CD4-positive, CD25-positive, alpha-beta regulatory T cell (primary cell): ENCODE measurements around the gene ANKRD33B. TPM values are rescaled to one million over a fixed set of nuclear protein-coding genes. Genes with fewer than 3 reads are reported as not detected.

Experiments used
- ATAC-seq, 2 donors: fragments of 150-1000 bp; cut with Tn5 transposase; one replicate each; pipeline ENCODE4 v1.10.0; 2021; ENCODE audit warnings: low read depth in 2 of 2, moderate number of reproducible peaks in 2 of 2, moderate library complexity in 1 of 2
- DNase-seq, 3 donors: peaks; one replicate each; pipeline versions ENCODE4 v3.0.0 to v3.0.0-alpha.2; 2012 to 2022; ENCODE audit warnings: mixed read lengths in 1 of 3
- H3K27ac ChIP-seq: one replicate; pipeline ENCODE4 v1.7.0; 2013; ENCODE audit warnings: mild to moderate bottlenecking, low read length; ENCODE audit not compliant: insufficient read depth, poor library complexity, severe bottlenecking
- H3K27me3 ChIP-seq: one replicate; pipeline ENCODE4 v1.7.0; 2013; ENCODE audit warnings: low read length; ENCODE audit not compliant: control insufficient read depth, insufficient read depth
- H3K36me3 ChIP-seq: one replicate; pipeline ENCODE4 v1.7.0; 2013; ENCODE audit warnings: mild to moderate bottlenecking, low read length, moderate library complexity; ENCODE audit not compliant: control insufficient read depth, insufficient read depth
- H3K4me1 ChIP-seq: 2 replicates; pipeline ENCODE4 v1.7.0; 2013; ENCODE audit warnings: mild to moderate bottlenecking, low read length; ENCODE audit not compliant: insufficient read depth, control insufficient read depth, poor library complexity, severe bottlenecking
- H3K4me3 ChIP-seq: one replicate; pipeline ENCODE4 v1.7.0; 2013; ENCODE audit warnings: low read depth, mild to moderate bottlenecking, low read length, moderate library complexity
- H3K9me3 ChIP-seq, 2 experiments: 1 replicate in 1 of 2; 2 replicates in 1 of 2; pipeline ENCODE4 v1.7.0; 2013; ENCODE audit warnings: low read length in 2 of 2, mild to moderate bottlenecking in 1 of 2, moderate library complexity in 1 of 2; ENCODE audit not compliant: control insufficient read depth in 2 of 2
- H3K27ac Mint-ChIP-seq, 3 donors: one replicate each; pipeline ENCODE4 v1.8.0; 2020 to 2022; ENCODE audit warnings: mild to moderate bottlenecking in 3 of 3, mixed read lengths in 3 of 3, moderate library complexity in 2 of 3
- H3K27me3 Mint-ChIP-seq: one replicate; pipeline ENCODE4 v1.8.0; 2022; ENCODE audit warnings: mild to moderate bottlenecking, mixed read lengths
- H3K36me3 Mint-ChIP-seq: one replicate; pipeline ENCODE4 v1.8.0; 2020; ENCODE audit warnings: mixed read lengths
- H3K4me1 Mint-ChIP-seq, 4 donors: one replicate each; pipeline ENCODE4 v1.8.0; 2020 to 2022; ENCODE audit warnings: mixed read lengths in 4 of 4, mild to moderate bottlenecking in 1 of 4
- H3K4me3 Mint-ChIP-seq, 4 donors: one replicate each; pipeline ENCODE4 v1.8.0; 2020 to 2022; ENCODE audit warnings: mild to moderate bottlenecking in 4 of 4, mixed read lengths in 4 of 4, moderate library complexity in 3 of 4
- H3K9me3 Mint-ChIP-seq, 7 donors: one replicate each; pipeline ENCODE4 v1.8.0; 2020 to 2022; ENCODE audit warnings: mixed read lengths in 7 of 7, mild to moderate bottlenecking in 3 of 7, moderate library complexity in 2 of 7
- polyA plus RNA-seq, 4 donors: library from polyadenylated mRNA; unstranded; fragments of 300-500 nt; fragmentation: Illumina TruSeq; gene quantifications; one replicate each; pipeline ENCODE4 v1.2.3, GENCODE V29; 2021
- total RNA-seq: library from RNA; stranded (reverse); gene quantifications from one replicate; pipeline ENCODE4 v1.2.3, GENCODE V29; 2022

ANKRD33B gene
- total and polyA plus RNA-seq, 5 donors from 2014 or later, result 0.25 to 6.6 (median 0.33) TPM

DNA sequence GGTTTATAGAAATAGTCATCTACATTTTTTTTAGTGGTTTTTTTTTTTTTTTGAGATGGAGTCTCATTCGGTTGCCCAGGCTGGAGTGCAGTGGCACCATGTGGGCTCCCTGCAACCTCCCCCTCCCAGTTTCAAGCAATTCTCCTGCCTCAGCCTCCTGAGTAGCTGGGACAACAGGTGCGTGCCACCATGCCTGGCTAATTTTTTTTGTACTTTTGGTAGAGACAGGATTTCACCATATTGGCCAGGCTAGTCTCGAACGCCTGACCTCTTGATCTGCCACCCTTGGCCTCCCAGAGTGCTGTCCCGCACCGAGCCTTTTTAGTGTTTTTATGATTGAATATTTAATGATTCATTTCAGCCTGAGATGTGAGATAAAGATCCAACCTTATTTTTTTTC is 27.3 kb downstream of the ANKRD33B start:
- H3K9me3 Mint-ChIP-seq, result peaks cover 0 to 8% (median 2%) of the 10 kb centered on the region in 7 donors
- no peak overlapping the region for H3K27ac ChIP-seq
- no peaks in the 10 kb centered on the region for H3K36me3 ChIP-seq
- H3K4me1 ChIP-seq, result peaks cover 8% of the 10 kb centered on the region
- H3K4me3 Mint-ChIP-seq, result no peak overlapping the region
- H3K36me3 Mint-ChIP-seq, result peaks cover 4% of the 10 kb centered on the region
- ATAC-seq (no peak), DNase-seq (no peak)
- no peaks in the 10 kb centered on the region for H3K27me3 Mint-ChIP-seq
- peaks cover 9 to 14% (median 11%) of the 10 kb centered on the region in 4 donors for H3K4me1 Mint-ChIP-seq
- H3K27ac Mint-ChIP-seq, result no peak overlapping the region
- no peaks in the 10 kb centered on the region for H3K9me3 ChIP-seq
- H3K27me3 ChIP-seq, result no peaks in the 10 kb centered on the region
- no peak overlapping the region for H3K4me3 ChIP-seq

DNA sequence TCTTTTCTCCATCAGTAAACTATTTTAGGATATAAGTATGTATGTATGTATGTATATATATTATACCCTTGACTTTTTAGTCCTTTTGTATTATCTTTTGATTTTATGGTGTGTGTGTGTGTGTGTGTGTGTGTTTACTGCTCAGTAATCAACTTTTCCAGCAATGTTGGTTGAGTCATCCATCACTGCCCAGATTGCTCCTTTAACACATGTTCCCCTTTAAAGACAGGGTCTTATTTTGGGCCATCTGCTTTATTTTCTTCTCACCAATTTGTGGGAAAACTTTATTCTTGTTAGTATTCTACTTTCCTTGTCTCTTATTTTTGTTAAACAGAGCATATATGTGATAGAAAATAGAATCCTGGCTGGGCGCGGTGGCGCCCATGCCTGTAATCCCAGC is 28.1 kb downstream of the ANKRD33B start:
- Histone ChIP-seq H3K27ac (no peak overlapping the region), H3K4me3 (no peak overlapping the region), H3K9me3 (no peaks in the 10 kb centered on the region), H3K4me1 (peaks cover 10% of the 10 kb centered on the region), H3K27me3 (no peaks in the 10 kb centered on the region), H3K36me3 (no peaks in the 10 kb centered on the region)
- ATAC-seq (no peak), DNase-seq (no peak)
- no peak overlapping the region for H3K27ac Mint-ChIP-seq
- peaks cover 0 to 8% (median 2%) of the 10 kb centered on the region in 7 donors for H3K9me3 Mint-ChIP-seq
- H3K4me1 Mint-ChIP-seq, result peaks cover 14 to 20% (median 16%) of the 10 kb centered on the region in 4 donors
- H3K36me3 Mint-ChIP-seq, result peaks cover 4% of the 10 kb centered on the region
- no peak overlapping the region for H3K4me3 Mint-ChIP-seq
- no peaks in the 10 kb centered on the region for H3K27me3 Mint-ChIP-seq

DNA sequence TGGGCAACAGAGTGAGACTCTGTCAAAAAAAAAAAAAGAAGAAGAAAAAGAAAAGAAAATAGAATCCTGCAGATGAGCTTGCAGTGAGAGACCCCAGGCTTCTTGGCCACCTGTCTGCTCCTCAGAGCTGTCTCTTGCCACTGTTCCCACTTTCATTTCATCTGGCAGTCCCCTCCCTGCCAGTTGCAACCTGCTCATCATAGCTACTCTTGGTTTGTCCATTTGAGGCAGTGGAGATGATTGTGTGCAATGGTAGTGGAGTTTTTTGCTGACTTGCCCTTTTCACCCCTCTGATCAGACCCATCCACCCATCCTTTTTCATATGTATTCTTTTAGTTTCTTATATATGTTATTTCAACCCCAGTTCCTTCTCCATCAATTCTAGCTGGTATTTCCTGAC is 28.7 kb downstream of the ANKRD33B start:
- Histone ChIP-seq H3K36me3 (no peaks in the 10 kb centered on the region), H3K4me3 (no peak overlapping the region), H3K4me1 (peaks cover 10% of the 10 kb centered on the region), H3K9me3 (no peaks in the 10 kb centered on the region), H3K27me3 (no peaks in the 10 kb centered on the region), H3K27ac (no peak overlapping the region)
- no peak for ATAC-seq
- Mint-ChIP-seq H3K36me3 (peaks cover 4% of the 10 kb centered on the region), H3K27me3 (no peaks in the 10 kb centered on the region), H3K4me3 (peak overlapping the region in 1 of 4 donors; percentile 18), H3K9me3 (peaks cover 0 to 8% (median 4%) of the 10 kb centered on the region in 7 donors), H3K4me1 (peaks cover 14 to 26% (median 16%) of the 10 kb centered on the region in 4 donors), H3K27ac (no peak overlapping the region)
- no peak for DNase-seq

DNA sequence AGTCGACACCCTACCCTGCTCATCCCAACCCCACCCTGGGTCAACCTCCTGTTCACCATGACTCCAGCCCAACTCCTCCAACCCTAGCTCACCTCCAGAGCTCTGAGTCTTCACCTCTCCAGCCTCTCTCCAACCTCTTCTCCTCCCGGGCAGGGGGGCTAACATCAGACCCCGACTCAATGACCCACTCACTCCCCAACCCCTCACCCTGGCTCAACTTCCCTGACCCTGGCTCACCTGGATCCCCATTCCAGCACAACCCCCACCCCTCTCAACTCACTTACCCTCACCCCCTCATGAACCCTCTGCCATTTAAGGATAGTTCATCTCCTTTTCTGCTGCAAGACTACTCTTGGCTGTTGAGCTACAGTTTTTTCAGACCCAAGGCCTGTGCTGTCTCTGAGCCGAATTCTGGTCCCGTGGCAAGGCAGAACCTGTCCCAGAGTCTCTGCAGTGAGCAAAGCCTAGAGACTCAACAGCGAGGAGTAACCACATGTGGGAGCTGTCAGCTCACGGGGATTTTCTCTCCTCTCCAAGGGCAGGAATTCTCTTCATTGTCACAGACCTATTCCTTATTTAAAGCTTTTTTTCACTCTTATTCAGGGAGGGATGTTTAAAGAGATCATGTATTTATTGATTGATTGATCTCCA is 29.8 kb downstream of the ANKRD33B start:
- H3K36me3 ChIP-seq, result no peaks in the 10 kb centered on the region
- H3K36me3 Mint-ChIP-seq, result peaks cover 4% of the 10 kb centered on the region
- H3K27ac ChIP-seq, result no peak overlapping the region
- peaks cover 0 to 8% (median 4%) of the 10 kb centered on the region in 7 donors for H3K9me3 Mint-ChIP-seq
- H3K9me3 ChIP-seq, result no peaks in the 10 kb centered on the region
- no peak for ATAC-seq
- no peaks in the 10 kb centered on the region for H3K27me3 ChIP-seq
- no peak for DNase-seq
- H3K27me3 Mint-ChIP-seq, result no peaks in the 10 kb centered on the region
- H3K4me3 Mint-ChIP-seq, result no peak overlapping the region
- peaks cover 14 to 31% (median 16%) of the 10 kb centered on the region in 4 donors for H3K4me1 Mint-ChIP-seq
- H3K4me1 ChIP-seq, result peaks cover 10% of the 10 kb centered on the region
- H3K27ac Mint-ChIP-seq, result no peak overlapping the region
- no peak overlapping the region for H3K4me3 ChIP-seq

DNA sequence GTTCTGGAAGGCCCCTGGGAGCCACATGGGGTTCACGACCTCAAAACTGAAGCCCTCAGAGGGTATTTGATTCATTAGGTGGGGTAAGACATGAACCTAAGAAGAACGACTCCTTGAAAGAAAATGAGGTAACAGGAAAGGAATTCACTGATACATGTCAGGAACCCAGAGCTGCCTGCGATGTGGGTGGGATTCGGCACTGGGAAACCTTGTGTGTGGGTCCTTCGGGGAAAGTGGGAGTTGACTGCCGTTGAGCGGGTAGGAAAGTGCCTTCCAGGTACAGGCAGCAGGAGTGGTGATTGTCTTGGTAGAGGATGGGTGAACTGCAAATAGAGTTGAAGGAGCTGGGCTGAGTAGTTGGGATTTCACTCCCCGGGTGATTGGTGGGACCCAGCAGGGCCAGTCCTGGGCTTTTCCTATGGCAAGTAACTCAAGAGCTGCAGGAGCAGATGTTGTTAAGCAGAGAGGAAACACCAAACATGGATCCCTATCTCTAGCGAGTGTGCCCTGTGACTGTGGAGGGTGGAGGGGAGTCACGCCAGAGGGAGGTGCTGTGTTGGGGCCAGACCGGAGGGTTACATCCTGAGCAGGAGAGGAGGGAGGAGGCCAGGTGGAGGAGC is 30.8 kb downstream of the ANKRD33B start:
- H3K4me3 Mint-ChIP-seq, result peak overlapping the region in 2 of 4 donors; percentile 46 to 66
- DNase-seq, result no peak

DNA sequence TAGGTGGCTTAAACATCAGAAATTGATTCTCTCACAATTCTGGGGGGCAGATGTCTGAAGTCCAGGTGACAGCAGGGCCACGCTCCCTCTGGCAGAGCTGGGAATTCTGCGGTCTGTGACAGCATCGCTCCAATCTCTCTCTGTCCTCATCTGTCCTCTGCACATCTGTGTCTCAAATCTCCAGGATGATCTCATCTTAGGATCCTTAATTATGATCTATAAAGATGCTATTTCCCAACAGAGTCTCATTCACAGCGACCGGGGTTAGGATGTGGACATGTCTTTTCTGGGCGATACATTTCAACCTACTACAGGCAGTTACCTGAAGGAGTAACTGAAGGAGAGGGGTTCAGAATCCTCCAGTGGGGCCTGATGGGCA is 31.4 kb downstream of the ANKRD33B start:
- Histone ChIP-seq H3K4me3 (peak overlapping the region; percentile 78), H3K36me3 (no peaks in the 10 kb centered on the region), H3K4me1 (peaks cover 10% of the 10 kb centered on the region), H3K27me3 (no peaks in the 10 kb centered on the region), H3K27ac (no peak overlapping the region), H3K9me3 (no peaks in the 10 kb centered on the region)
- Mint-ChIP-seq H3K4me1 (peaks cover 5 to 32% (median 17%) of the 10 kb centered on the region in 4 donors), H3K27ac (peak overlapping the region in 1 of 3 donors; percentile 12), H3K9me3 (peaks cover 0 to 7% (median 0%) of the 10 kb centered on the region in 7 donors), H3K4me3 (peak overlapping the region in 1 of 4 donors; percentile 64), H3K36me3 (peaks cover 4% of the 10 kb centered on the region), H3K27me3 (no peaks in the 10 kb centered on the region)
- DNase-seq (no peak), ATAC-seq (peak in 1 of 2 donors; percentile 24)

More for the DNA sequence above, 30.8 kb downstream of the ANKRD33B start:
- H3K4me1 Mint-ChIP-seq, result peaks cover 9 to 31% (median 17%) of the 10 kb centered on the region in 4 donors
- no peak overlapping the region for H3K4me3 ChIP-seq
- H3K36me3 Mint-ChIP-seq, result peaks cover 4% of the 10 kb centered on the region
- peaks cover 10% of the 10 kb centered on the region for H3K4me1 ChIP-seq
- H3K9me3 ChIP-seq, result no peaks in the 10 kb centered on the region
- no peaks in the 10 kb centered on the region for H3K27me3 ChIP-seq
- no peaks in the 10 kb centered on the region for H3K27me3 Mint-ChIP-seq
- peaks cover 0 to 7% (median 1%) of the 10 kb centered on the region in 7 donors for H3K9me3 Mint-ChIP-seq
- no peak for ATAC-seq
- no peak overlapping the region for H3K27ac ChIP-seq
- H3K27ac Mint-ChIP-seq, result peak overlapping the region in 2 of 3 donors; percentile 11 to 77
- H3K36me3 ChIP-seq, result no peaks in the 10 kb centered on the region

DNA sequence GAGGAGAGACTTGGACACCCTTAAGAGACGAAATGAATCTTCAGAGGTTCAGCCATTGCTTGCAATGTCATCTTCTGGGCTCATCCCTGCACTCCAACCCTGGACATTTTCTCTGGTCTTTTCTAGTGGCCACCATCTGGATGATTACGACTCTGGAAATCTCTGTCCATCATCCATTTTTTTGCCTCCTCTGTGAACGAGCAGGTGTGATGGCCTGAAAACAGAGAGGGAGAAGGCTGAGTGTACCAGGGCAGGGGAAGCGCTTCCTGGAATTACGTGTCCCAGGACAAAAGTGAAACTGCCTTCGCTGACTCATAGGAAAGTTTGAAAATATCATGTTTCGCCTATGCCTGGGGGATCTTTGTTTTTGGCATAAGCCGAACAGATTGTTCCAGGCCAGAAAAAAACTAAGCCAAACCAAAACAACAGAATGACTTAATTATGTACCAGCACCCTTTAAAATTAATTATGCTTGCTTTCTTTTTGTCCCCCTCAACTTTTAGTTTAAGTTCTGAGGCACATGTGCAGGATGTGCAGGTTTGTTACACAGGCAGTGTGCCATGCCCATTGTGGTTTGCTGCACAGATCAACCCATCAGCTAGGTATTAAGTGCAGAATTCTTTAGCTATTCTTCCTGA is 31.9 kb downstream of the ANKRD33B start:
- Histone ChIP-seq H3K4me3 (peak overlapping the region; percentile 78), H3K27ac (no peak overlapping the region), H3K27me3 (no peaks in the 10 kb centered on the region), H3K36me3 (no peaks in the 10 kb centered on the region), H3K9me3 (no peaks in the 10 kb centered on the region), H3K4me1 (peaks cover 14% of the 10 kb centered on the region)
- ATAC-seq (peak; percentile 50 to 60), DNase-seq (peak in 1 of 3 donors; percentile 78)
- Mint-ChIP-seq H3K27me3 (no peaks in the 10 kb centered on the region), H3K4me1 (peaks cover 5 to 34% (median 19%) of the 10 kb centered on the region in 4 donors), H3K4me3 (peak overlapping the region; percentile 41 to 73 (median 67)), H3K9me3 (peaks cover 0 to 7% (median 0%) of the 10 kb centered on the region in 7 donors), H3K36me3 (peaks cover 4% of the 10 kb centered on the region), H3K27ac (peak overlapping the region in 2 of 3 donors; percentile 12 to 60)
